Measurements from ENCODE around the gene PRR14. TPM values are rescaled to one million over a fixed set of nuclear protein-coding genes. Genes with fewer than 3 reads are reported as not detected.

The PRR14 gene
- total RNA-seq, 1 donor = 8.0 TPM

GRCh38 chr16:30644334-30644830 lies 6.4 kb upstream of the PRR14 start:
- Histone ChIP-seq H3K4me3 (ENCODE audit: insufficient read depth, low read length) (no peak overlapping the region), H3K4me1 (ENCODE audit: insufficient read depth, low read length) (no peaks in the 10 kb centered on the region), H3K79me2 (ENCODE audit: insufficient read depth, low read length) (no peaks in the 10 kb centered on the region), H2AFZ (ENCODE audit: low read length) (no peak overlapping the region), H3K27me3 (ENCODE audit: insufficient read depth, low read length) (peaks cover 3% of the 10 kb centered on the region), H3K36me3 (ENCODE audit: insufficient read depth, low read length) (no peaks in the 10 kb centered on the region), H3K9me3 (ENCODE audit: low read depth, low read length) (no peaks in the 10 kb centered on the region), H3K4me2 (ENCODE audit: insufficient read depth, low read length) (no peak overlapping the region), H3K27ac (ENCODE audit: low read depth, low read length) (no peak overlapping the region), H4K20me1 (ENCODE audit: insufficient read depth, low read length) (no peaks in the 10 kb centered on the region)
- TF ChIP-seq, protein P1, sequence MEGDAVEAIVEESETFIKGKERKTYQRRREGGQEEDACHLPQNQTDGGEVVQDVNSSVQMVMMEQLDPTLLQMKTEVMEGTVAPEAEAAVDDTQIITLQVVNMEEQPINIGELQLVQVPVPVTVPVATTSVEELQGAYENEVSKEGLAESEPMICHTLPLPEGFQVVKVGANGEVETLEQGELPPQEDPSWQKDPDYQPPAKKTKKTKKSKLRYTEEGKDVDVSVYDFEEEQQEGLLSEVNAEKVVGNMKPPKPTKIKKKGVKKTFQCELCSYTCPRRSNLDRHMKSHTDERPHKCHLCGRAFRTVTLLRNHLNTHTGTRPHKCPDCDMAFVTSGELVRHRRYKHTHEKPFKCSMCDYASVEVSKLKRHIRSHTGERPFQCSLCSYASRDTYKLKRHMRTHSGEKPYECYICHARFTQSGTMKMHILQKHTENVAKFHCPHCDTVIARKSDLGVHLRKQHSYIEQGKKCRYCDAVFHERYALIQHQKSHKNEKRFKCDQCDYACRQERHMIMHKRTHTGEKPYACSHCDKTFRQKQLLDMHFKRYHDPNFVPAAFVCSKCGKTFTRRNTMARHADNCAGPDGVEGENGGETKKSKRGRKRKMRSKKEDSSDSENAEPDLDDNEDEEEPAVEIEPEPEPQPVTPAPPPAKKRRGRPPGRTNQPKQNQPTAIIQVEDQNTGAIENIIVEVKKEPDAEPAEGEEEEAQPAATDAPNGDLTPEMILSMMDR (IDR thresholded peaks at IDR 0.05; ENCODE audit: extremely low read depth, low read depth, low read length) = no peak
- DNase-seq (ENCODE audit: insufficient read length, low spot score, missing footprints) = no peak

DNA sequence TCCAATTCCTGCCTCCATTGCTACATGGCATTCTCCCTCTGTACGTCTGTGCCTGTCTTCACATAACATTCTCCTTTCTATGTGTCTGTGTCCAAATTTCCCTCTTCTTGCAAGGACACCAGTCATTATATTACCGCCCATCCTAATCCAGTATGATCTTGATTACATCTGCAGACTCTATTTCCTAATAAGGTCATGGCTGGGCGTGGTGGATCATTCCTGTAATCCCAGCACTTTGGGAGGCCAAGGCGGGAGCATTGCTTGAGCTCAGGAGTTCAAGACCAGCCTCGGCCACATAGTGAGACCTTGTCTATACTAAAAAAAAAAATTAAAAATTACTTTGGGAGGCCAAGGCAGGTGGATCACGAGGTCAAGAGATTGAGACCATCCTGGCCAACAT lies 5.0 kb upstream of the PRR14 start:
- H3K4me2 ChIP-seq (ENCODE audit: insufficient read depth, low read length) = no peak overlapping the region
- TF ChIP-seq, protein P1 (IDR thresholded peaks at IDR 0.05; ENCODE audit: extremely low read depth, low read depth, low read length) = no peak
- H4K20me1 ChIP-seq (ENCODE audit: insufficient read depth, low read length) = no peaks in the 10 kb centered on the region

GRCh38 chr16:30647274-30647571 lies 3.5 kb upstream of the PRR14 start:
- H4K20me1 ChIP-seq (ENCODE audit: insufficient read depth, low read length) = no peaks in the 10 kb centered on the region
- DNase-seq (ENCODE audit: insufficient read length, low spot score, missing footprints) = no peak
- no peak overlapping the region for H3K4me2 ChIP-seq (ENCODE audit: insufficient read depth, low read length)
- no peak overlapping the region for H3K4me3 ChIP-seq (ENCODE audit: insufficient read depth, low read length)
- no peaks in the 10 kb centered on the region for H3K9me3 ChIP-seq (ENCODE audit: low read depth, low read length)
- peaks cover 3% of the 10 kb centered on the region for H3K27me3 ChIP-seq (ENCODE audit: insufficient read depth, low read length)
- H3K27ac ChIP-seq (ENCODE audit: low read depth, low read length) = no peak overlapping the region
- no peak overlapping the region for H2AFZ ChIP-seq (ENCODE audit: low read length)
- peaks cover 7% of the 10 kb centered on the region for H3K79me2 ChIP-seq (ENCODE audit: insufficient read depth, low read length)
- TF ChIP-seq, protein P1 (IDR thresholded peaks at IDR 0.05; ENCODE audit: extremely low read depth, low read depth, low read length) = no peak
- H3K4me1 ChIP-seq (ENCODE audit: insufficient read depth, low read length) = peaks cover 11% of the 10 kb centered on the region
- H3K36me3 ChIP-seq (ENCODE audit: insufficient read depth, low read length) = no peaks in the 10 kb centered on the region

More for the DNA sequence above, 5.0 kb upstream of the PRR14 start:
- Histone ChIP-seq H3K27ac (ENCODE audit: low read depth, low read length) (no peak overlapping the region), H2AFZ (ENCODE audit: low read length) (no peak overlapping the region), H3K9me3 (ENCODE audit: low read depth, low read length) (no peaks in the 10 kb centered on the region), H3K4me1 (ENCODE audit: insufficient read depth, low read length) (peaks cover 5% of the 10 kb centered on the region), H3K36me3 (ENCODE audit: insufficient read depth, low read length) (no peaks in the 10 kb centered on the region), H3K79me2 (ENCODE audit: insufficient read depth, low read length) (no peaks in the 10 kb centered on the region), H3K27me3 (ENCODE audit: insufficient read depth, low read length) (peaks cover 3% of the 10 kb centered on the region), H3K4me3 (ENCODE audit: insufficient read depth, low read length) (no peak overlapping the region)
- no peak for DNase-seq (ENCODE audit: insufficient read length, low spot score, missing footprints)

DNA sequence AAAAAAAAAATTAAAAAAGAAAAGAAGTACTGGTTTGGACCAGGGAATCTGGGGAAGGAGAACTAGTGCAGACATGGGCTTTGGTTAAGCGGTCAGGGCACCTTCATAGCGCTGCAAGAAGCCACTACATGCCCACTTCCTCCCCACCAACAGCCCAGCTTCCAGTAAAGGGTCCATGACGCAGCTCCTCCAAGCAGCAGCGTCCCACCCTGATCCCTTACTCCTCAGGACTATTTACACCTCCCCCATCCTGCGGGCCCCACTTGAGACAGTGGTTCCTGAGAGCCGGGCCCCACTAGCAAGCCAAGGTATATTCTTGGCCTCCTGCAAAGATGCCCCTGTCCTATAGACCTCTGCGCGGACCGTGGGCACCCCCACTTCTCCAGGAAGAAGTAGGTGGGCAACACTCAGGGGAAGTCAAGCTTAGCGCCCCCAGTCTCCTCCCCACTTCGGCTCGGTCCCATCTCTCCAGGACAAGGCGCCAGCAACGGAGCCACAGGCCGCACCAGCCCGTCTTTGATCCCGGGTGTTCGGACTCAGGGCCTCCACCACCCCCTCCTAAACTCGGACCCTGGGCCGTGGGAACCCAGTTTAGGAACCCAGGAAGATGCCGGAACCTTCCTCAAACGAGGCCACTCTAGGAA lies 913 bp upstream of the PRR14 start:
- H3K4me2 ChIP-seq (ENCODE audit: insufficient read depth, low read length) = peak overlapping the region; percentile 93
- H3K4me3 ChIP-seq (ENCODE audit: insufficient read depth, low read length) = peak overlapping the region; percentile 98
- H3K4me1 ChIP-seq (ENCODE audit: insufficient read depth, low read length) = peaks cover 14% of the 10 kb centered on the region
- DNase-seq (ENCODE audit: insufficient read length, low spot score, missing footprints) = peak; percentile 82
- peak overlapping the region; percentile 84 for H3K27ac ChIP-seq (ENCODE audit: low read depth, low read length)
- peaks cover 3% of the 10 kb centered on the region for H3K27me3 ChIP-seq (ENCODE audit: insufficient read depth, low read length)
- TF ChIP-seq, protein P1 (IDR thresholded peaks at IDR 0.05; ENCODE audit: extremely low read depth, low read depth, low read length) = no peak
- peaks cover 16% of the 10 kb centered on the region for H3K36me3 ChIP-seq (ENCODE audit: insufficient read depth, low read length)
- H3K9me3 ChIP-seq (ENCODE audit: low read depth, low read length) = no peaks in the 10 kb centered on the region
- no peaks in the 10 kb centered on the region for H4K20me1 ChIP-seq (ENCODE audit: insufficient read depth, low read length)
- H3K79me2 ChIP-seq (ENCODE audit: insufficient read depth, low read length) = peaks cover 14% of the 10 kb centered on the region
- H2AFZ ChIP-seq (ENCODE audit: low read length) = peak overlapping the region; percentile 99
